ENCODE measurements around the gene NPY2R. TPM values are rescaled to one million over a fixed set of nuclear protein-coding genes. Genes with fewer than 3 reads are reported as not detected.
A peak's percentile ranks its signal among the peaks of the same experiment; 100 is the strongest.

NPY2R gene
- total RNA-seq, 1 experiment from 2014 or later, result not detected

GRCh38 chr4:155190099-155190498 is 18.3 kb upstream of the NPY2R start:
- H3K27me3 ChIP-seq (replicated peaks; ENCODE audit: insufficient read depth, low read depth, low read length, poor library complexity), result no peaks in the 10 kb centered on the region
- H3K36me3 ChIP-seq (ENCODE audit: insufficient read depth, low read length, poor library complexity, severe bottlenecking), result no peaks in the 10 kb centered on the region
- TF ChIP-seq EZH2 (IDR thresholded peaks at IDR 0.05; ENCODE audit: borderline replicate concordance, low read depth, low read length, poor library complexity, severe bottlenecking) (no peak), CTCF (conservative IDR thresholded peaks at IDR 0.05; ENCODE audit: low read depth, low read length) (no peak)
- no peak for DNase-seq (ENCODE audit: low spot score)
- no peak overlapping the region for H3K27ac ChIP-seq (ENCODE audit: low read depth, low read length, poor library complexity, severe bottlenecking)
- ChIA-PET CTCF (no interaction called here), POLR2A (ENCODE audit: low non-redundant PET) (no interaction called here)
- intact Hi-C loops (cut with micrococcal nuclease; ENCODE audit: unreplicated experiment), result no loop called here
- BruUV-seq (replicated peaks), result no TSS peak
- no peaks in the 10 kb centered on the region for H3K9me3 ChIP-seq (ENCODE audit: low read depth, low read length, poor library complexity, severe bottlenecking)
- no peak overlapping the region for H3K4me3 ChIP-seq (ENCODE audit: low read depth, low read length, poor library complexity, severe bottlenecking)
- H3K4me1 ChIP-seq (ENCODE audit: insufficient read depth, low read length, poor library complexity, severe bottlenecking), result no peaks in the 10 kb centered on the region

- Histone ChIP-seq H3K27ac (ENCODE audit: low read depth, low read length, poor library complexity, severe bottlenecking) (no peak overlapping the region), H3K4me1 (ENCODE audit: insufficient read depth, low read length, poor library complexity, severe bottlenecking) (no peaks in the 10 kb centered on the region), H3K27me3 (replicated peaks; ENCODE audit: insufficient read depth, low read depth, low read length, poor library complexity) (no peaks in the 10 kb centered on the region), H3K9me3 (ENCODE audit: low read depth, low read length, poor library complexity, severe bottlenecking) (no peaks in the 10 kb centered on the region), H3K36me3 (ENCODE audit: insufficient read depth, low read length, poor library complexity, severe bottlenecking) (no peaks in the 10 kb centered on the region), H3K4me3 (ENCODE audit: low read depth, low read length, poor library complexity, severe bottlenecking) (no peak overlapping the region)
- ChIA-PET CTCF (no interaction called here), POLR2A (ENCODE audit: low non-redundant PET) (no interaction called here)
- TF ChIP-seq EZH2 (IDR thresholded peaks at IDR 0.05; ENCODE audit: borderline replicate concordance, low read depth, low read length, poor library complexity, severe bottlenecking) (no peak), CTCF (conservative IDR thresholded peaks at IDR 0.05; ENCODE audit: low read depth, low read length) (no peak)
- intact Hi-C loops (cut with micrococcal nuclease; ENCODE audit: unreplicated experiment), result no loop called here
- no TSS peak for BruUV-seq (replicated peaks)
- DNase-seq (ENCODE audit: low spot score), result no peak
Observed at GRCh38 chr4:155197757-155198156, 10.7 kb upstream of the NPY2R start.

- ChIA-PET POLR2A (ENCODE audit: low non-redundant PET) (no interaction called here), CTCF (interaction anchor here (0.9 kb wide), 1 partner anchor 14 kb away, joined by 3 read pairs; no protein-coding TSS in a partner anchor)
- Histone ChIP-seq H3K4me3 (ENCODE audit: low read depth, low read length, poor library complexity, severe bottlenecking) (peak overlapping the region; percentile 33), H3K9me3 (ENCODE audit: low read depth, low read length, poor library complexity, severe bottlenecking) (no peaks in the 10 kb centered on the region), H3K27me3 (replicated peaks; ENCODE audit: insufficient read depth, low read depth, low read length, poor library complexity) (peaks cover 50% of the 10 kb centered on the region), H3K4me1 (ENCODE audit: insufficient read depth, low read length, poor library complexity, severe bottlenecking) (peaks cover 5% of the 10 kb centered on the region), H3K27ac (ENCODE audit: low read depth, low read length, poor library complexity, severe bottlenecking) (no peak overlapping the region), H3K36me3 (ENCODE audit: insufficient read depth, low read length, poor library complexity, severe bottlenecking) (no peaks in the 10 kb centered on the region)
- no TSS peak for BruUV-seq (replicated peaks)
- peak; percentile 7 for DNase-seq (ENCODE audit: low spot score)
- intact Hi-C loops (cut with micrococcal nuclease; ENCODE audit: unreplicated experiment), result no loop called here
- TF ChIP-seq EZH2 (IDR thresholded peaks at IDR 0.05; ENCODE audit: borderline replicate concordance, low read depth, low read length, poor library complexity, severe bottlenecking), result no peak
- no peak for TF ChIP-seq CTCF (conservative IDR thresholded peaks at IDR 0.05; ENCODE audit: low read depth, low read length)
Observed at GRCh38 chr4:155207534-155208257, 740 bp upstream of the NPY2R start.

Measured in A673 (cell line).